ENCODE measurements around the gene AOC1. TPM values are rescaled to one million over a fixed set of nuclear protein-coding genes. Genes with fewer than 3 reads are reported as not detected.
"Not testable (repeated sequence)": the region's sequence is repeated elsewhere in the genome, so short reads cannot be mapped to it uniquely, and the experiment has no call there.

The AOC1 gene
- total RNA-seq = not detected

GRCh38 chr7:150852371-150852905 lies at the start of gene AOC1:
TSS of gene AOC1 (plus strand) at chr7:150852517. CDS start at chr7:150856471, 3,954 bp downstream.
- DNase-seq = no peak
- Mint-ChIP-seq H3K36me3 (ENCODE audit: low read depth) (no peaks in the 10 kb centered on the region), H3K27ac (no peak within 1 kb of the TSS), H3K4me3 (no peak within 1 kb of the TSS), H3K9me3 (no peaks in the 10 kb centered on the region), H3K27me3 (peaks cover 20% of the 10 kb centered on the region), H3K4me1 (peaks cover 6% of the 10 kb centered on the region)
- POLR2A ChIA-PET = no interaction called here
- CTCF ChIA-PET = no interaction called here

GRCh38 chr7:150803161-150803860 lies 49.0 kb upstream of the AOC1 start:
- CTCF ChIA-PET = no interaction called here
- H3K4me3 Mint-ChIP-seq = no peak overlapping the region
- H3K36me3 Mint-ChIP-seq (ENCODE audit: low read depth) = no peaks in the 10 kb centered on the region

GRCh38 chr7:150804802-150805201 lies 47.5 kb upstream of the AOC1 start:
- CTCF ChIA-PET = no interaction called here
- no peak for DNase-seq
- Mint-ChIP-seq H3K36me3 (ENCODE audit: low read depth) (no peaks in the 10 kb centered on the region), H3K27ac (no peak overlapping the region), H3K4me3 (no peak overlapping the region), H3K4me1 (peaks cover 6% of the 10 kb centered on the region), H3K27me3 (peaks cover 49% of the 10 kb centered on the region), H3K9me3 (no peaks in the 10 kb centered on the region)
- POLR2A ChIA-PET = no interaction called here

More at GRCh38 chr7:150803161-150803860, 49.0 kb upstream of the AOC1 start:
- DNase-seq = no peak
- no peak overlapping the region for H3K27ac Mint-ChIP-seq
- H3K4me1 Mint-ChIP-seq = peaks cover 11% of the 10 kb centered on the region
- no peaks in the 10 kb centered on the region for H3K9me3 Mint-ChIP-seq
- peaks cover 50% of the 10 kb centered on the region for H3K27me3 Mint-ChIP-seq
- POLR2A ChIA-PET = no interaction called here

- H3K36me3 Mint-ChIP-seq (ENCODE audit: low read depth) = no peaks in the 10 kb centered on the region
- no peak overlapping the region for H3K4me3 Mint-ChIP-seq
- ChIA-PET POLR2A (no interaction called here), CTCF (interaction anchor here (0.6 kb wide), 1 partner anchor 299 kb away, joined by 3 read pairs; no protein-coding TSS in a partner anchor)
- H3K4me1 Mint-ChIP-seq = peaks cover 6% of the 10 kb centered on the region
- peaks cover 55% of the 10 kb centered on the region for H3K27me3 Mint-ChIP-seq
- no peaks in the 10 kb centered on the region for H3K9me3 Mint-ChIP-seq
- H3K27ac Mint-ChIP-seq = no peak overlapping the region
- no peak for DNase-seq
These were observed 46.5 kb upstream of the AOC1 start for GRCh38 chr7:150805864-150806263.

GRCh38 chr7:150806454-150806853 lies 45.9 kb upstream of the AOC1 start:
- Mint-ChIP-seq H3K36me3 (ENCODE audit: low read depth) (no peaks in the 10 kb centered on the region), H3K27ac (no peak overlapping the region), H3K9me3 (no peaks in the 10 kb centered on the region), H3K4me1 (peaks cover 3% of the 10 kb centered on the region), H3K27me3 (peaks cover 52% of the 10 kb centered on the region), H3K4me3 (no peak overlapping the region)
- ChIA-PET CTCF (no interaction called here), POLR2A (no interaction called here)
- no peak for DNase-seq

- H3K27ac Mint-ChIP-seq = no peak overlapping the region
- ChIA-PET POLR2A (no interaction called here), CTCF (no interaction called here)
- H3K4me3 Mint-ChIP-seq = no peak overlapping the region
- DNase-seq = no peak
- peaks cover 1% of the 10 kb centered on the region for H3K4me1 Mint-ChIP-seq
- H3K36me3 Mint-ChIP-seq (ENCODE audit: low read depth) = no peaks in the 10 kb centered on the region
- H3K27me3 Mint-ChIP-seq = peaks cover 53% of the 10 kb centered on the region
- H3K9me3 Mint-ChIP-seq = no peaks in the 10 kb centered on the region
These were observed 45.5 kb upstream of the AOC1 start for GRCh38 chr7:150806863-150807262.

GRCh38 chr7:150807616-150808438 lies 44.5 kb upstream of the AOC1 start:
- peaks cover 49% of the 10 kb centered on the region for H3K27me3 Mint-ChIP-seq
- H3K4me1 Mint-ChIP-seq; H3K27ac Mint-ChIP-seq; H3K9me3 Mint-ChIP-seq; DNase-seq; CTCF ChIA-PET; H3K36me3 Mint-ChIP-seq (ENCODE audit: low read depth); POLR2A ChIA-PET; H3K4me3 Mint-ChIP-seq: not testable (repeated sequence)

GRCh38 chr7:150814328-150815001 lies 37.9 kb upstream of the AOC1 start:
- POLR2A ChIA-PET = no interaction called here
- peaks cover 60% of the 10 kb centered on the region for H3K27me3 Mint-ChIP-seq
- no peak overlapping the region for H3K27ac Mint-ChIP-seq
- H3K4me1 Mint-ChIP-seq = no peaks in the 10 kb centered on the region
- CTCF ChIA-PET = interaction anchor here (0.6 kb wide), 1 partner anchor 284 kb away, joined by 3 read pairs; no protein-coding TSS in a partner anchor
- H3K9me3 Mint-ChIP-seq = peaks cover 5% of the 10 kb centered on the region
- no peak overlapping the region for H3K4me3 Mint-ChIP-seq
- H3K36me3 Mint-ChIP-seq (ENCODE audit: low read depth) = no peaks in the 10 kb centered on the region
- DNase-seq = no peak

- CTCF ChIA-PET = no interaction called here
- H3K27me3 Mint-ChIP-seq = peaks cover 48% of the 10 kb centered on the region
- H3K9me3 Mint-ChIP-seq = peaks cover 14% of the 10 kb centered on the region
- no peak overlapping the region for H3K4me3 Mint-ChIP-seq
- DNase-seq = no peak
- no peak overlapping the region for H3K27ac Mint-ChIP-seq
- POLR2A ChIA-PET = no interaction called here
- H3K36me3 Mint-ChIP-seq (ENCODE audit: low read depth) = no peaks in the 10 kb centered on the region
- no peaks in the 10 kb centered on the region for H3K4me1 Mint-ChIP-seq
These were observed 33.3 kb upstream of the AOC1 start for GRCh38 chr7:150818971-150819370.

GRCh38 chr7:150820148-150820547 lies 32.2 kb upstream of the AOC1 start:
- no peaks in the 10 kb centered on the region for H3K4me1 Mint-ChIP-seq
- peaks cover 14% of the 10 kb centered on the region for H3K9me3 Mint-ChIP-seq
- H3K4me3 Mint-ChIP-seq = no peak overlapping the region
- no peak overlapping the region for H3K27ac Mint-ChIP-seq
- ChIA-PET POLR2A (no interaction called here), CTCF (no interaction called here)
- no peaks in the 10 kb centered on the region for H3K36me3 Mint-ChIP-seq (ENCODE audit: low read depth)
- peaks cover 48% of the 10 kb centered on the region for H3K27me3 Mint-ChIP-seq
- DNase-seq = no peak

GRCh38 chr7:150820578-150821198 lies 31.6 kb upstream of the AOC1 start:
- Mint-ChIP-seq H3K27me3 (peaks cover 48% of the 10 kb centered on the region), H3K27ac (no peak overlapping the region), H3K4me1 (no peaks in the 10 kb centered on the region), H3K4me3 (no peak overlapping the region), H3K36me3 (ENCODE audit: low read depth) (no peaks in the 10 kb centered on the region), H3K9me3 (peaks cover 13% of the 10 kb centered on the region)
- POLR2A ChIA-PET = no interaction called here
- CTCF ChIA-PET = no interaction called here
- no peak for DNase-seq

GRCh38 chr7:150823043-150823442 lies 29.3 kb upstream of the AOC1 start:
- CTCF ChIA-PET = no interaction called here
- no peak overlapping the region for H3K4me3 Mint-ChIP-seq

More at GRCh38 chr7:150823043-150823442, 29.3 kb upstream of the AOC1 start:
- Mint-ChIP-seq H3K36me3 (ENCODE audit: low read depth) (no peaks in the 10 kb centered on the region), H3K4me1 (no peaks in the 10 kb centered on the region), H3K27me3 (peaks cover 40% of the 10 kb centered on the region), H3K27ac (no peak overlapping the region), H3K9me3 (peaks cover 9% of the 10 kb centered on the region)
- POLR2A ChIA-PET = no interaction called here
- no peak for DNase-seq
